ENCODE data around the gene GALNT14.

Gene GALNT14

GRCh38 chr2:31082002-31082401, 56.2 kb downstream of the GALNT14 start:
- no peaks in the 10 kb centered on the region for H3K27me3 ChIP-seq (ENCODE audit: insufficient read depth, low read length, poor library complexity)
- DNase-seq: no peak
- H2BK120ac ChIP-seq (ENCODE audit: low read depth, low read length): no peak overlapping the region
- H4K5ac ChIP-seq (ENCODE audit: low read length): no peak overlapping the region
- no peak overlapping the region for H3K4ac ChIP-seq (ENCODE audit: low read depth, low read length)
- H2BK5ac ChIP-seq (ENCODE audit: low read length): no peak overlapping the region
- no peak overlapping the region for H3K27ac ChIP-seq (ENCODE audit: low read depth, low read length)
- WGBS (ENCODE audit: extremely low coverage, insufficient coverage, low lambda C conversion rate): no CpG with 5 or more reads among the region's 2 CpGs
- H2AK5ac ChIP-seq (ENCODE audit: low read length): no peak overlapping the region
- H3K9ac ChIP-seq (ENCODE audit: low read length): no peak overlapping the region
- no peak overlapping the region for H2BK15ac ChIP-seq (replicated peaks; ENCODE audit: low read depth)
- H4K8ac ChIP-seq (ENCODE audit: low read depth, low read length): no peak overlapping the region
- no peaks in the 10 kb centered on the region for H3K79me2 ChIP-seq (ENCODE audit: control insufficient read depth, insufficient read depth, low read length)
- no peak overlapping the region for H3K56ac ChIP-seq (ENCODE audit: low read length)
- H3K18ac ChIP-seq (ENCODE audit: low read length): no peak overlapping the region
- no peaks in the 10 kb centered on the region for H3K36me3 ChIP-seq (ENCODE audit: control insufficient read depth, insufficient read depth, low read length)
- no peak overlapping the region for H3K23ac ChIP-seq (ENCODE audit: low read length)
- H3K4me3 ChIP-seq (ENCODE audit: low read length): no peak overlapping the region
- no peak overlapping the region for H3K4me2 ChIP-seq (ENCODE audit: low read length)
- H3K79me1 ChIP-seq (ENCODE audit: low read length): no peaks in the 10 kb centered on the region
- H3K4me1 ChIP-seq (ENCODE audit: control insufficient read depth, low read depth, low read length): no peaks in the 10 kb centered on the region

GRCh38 chr2:31081492-31081891, 56.7 kb downstream of the GALNT14 start:
- Histone ChIP-seq H3K4me1 (ENCODE audit: control insufficient read depth, low read depth, low read length) (no peaks in the 10 kb centered on the region), H4K5ac (ENCODE audit: low read length) (no peak overlapping the region), H2BK15ac (replicated peaks; ENCODE audit: low read depth) (no peak overlapping the region), H3K4ac (ENCODE audit: low read depth, low read length) (no peak overlapping the region), H3K36me3 (ENCODE audit: control insufficient read depth, insufficient read depth, low read length) (no peaks in the 10 kb centered on the region), H3K79me2 (ENCODE audit: control insufficient read depth, insufficient read depth, low read length) (no peaks in the 10 kb centered on the region), H3K9ac (ENCODE audit: low read length) (no peak overlapping the region), H3K27ac (ENCODE audit: low read depth, low read length) (no peak overlapping the region), H3K18ac (ENCODE audit: low read length) (no peak overlapping the region), H3K4me2 (ENCODE audit: low read length) (no peak overlapping the region), H3K4me3 (ENCODE audit: low read length) (no peak overlapping the region), H4K8ac (ENCODE audit: low read depth, low read length) (no peak overlapping the region), H3K27me3 (ENCODE audit: insufficient read depth, low read length, poor library complexity) (no peaks in the 10 kb centered on the region), H2BK120ac (ENCODE audit: low read depth, low read length) (no peak overlapping the region), H3K23ac (ENCODE audit: low read length) (no peak overlapping the region), H2AK5ac (ENCODE audit: low read length) (no peak overlapping the region), H3K56ac (ENCODE audit: low read length) (no peak overlapping the region), H3K79me1 (ENCODE audit: low read length) (no peaks in the 10 kb centered on the region), H2BK5ac (ENCODE audit: low read length) (no peak overlapping the region)
- no CpG with 5 or more reads among the region's 2 CpGs for WGBS (ENCODE audit: extremely low coverage, insufficient coverage, low lambda C conversion rate)
- no peak for DNase-seq

- no peak overlapping the region for H4K5ac ChIP-seq (ENCODE audit: low read length)
- no peak overlapping the region for H3K56ac ChIP-seq (ENCODE audit: low read length)
Observed at GRCh38 chr2:31080361-31080760, 57.9 kb downstream of the GALNT14 start.

GRCh38 chr2:31079665-31080064, 58.6 kb downstream of the GALNT14 start:
- Histone ChIP-seq H4K8ac (ENCODE audit: low read depth, low read length) (no peak overlapping the region), H3K9ac (ENCODE audit: low read length) (no peak overlapping the region), H2BK15ac (replicated peaks; ENCODE audit: low read depth) (no peak overlapping the region), H3K56ac (ENCODE audit: low read length) (no peak overlapping the region), H3K4me1 (ENCODE audit: control insufficient read depth, low read depth, low read length) (no peaks in the 10 kb centered on the region), H3K23ac (ENCODE audit: low read length) (no peak overlapping the region), H3K18ac (ENCODE audit: low read length) (no peak overlapping the region), H4K5ac (ENCODE audit: low read length) (no peak overlapping the region), H2BK5ac (ENCODE audit: low read length) (no peak overlapping the region), H2BK120ac (ENCODE audit: low read depth, low read length) (no peak overlapping the region), H3K79me2 (ENCODE audit: control insufficient read depth, insufficient read depth, low read length) (no peaks in the 10 kb centered on the region), H3K4ac (ENCODE audit: low read depth, low read length) (no peak overlapping the region), H3K36me3 (ENCODE audit: control insufficient read depth, insufficient read depth, low read length) (no peaks in the 10 kb centered on the region), H3K79me1 (ENCODE audit: low read length) (no peaks in the 10 kb centered on the region), H2AK5ac (ENCODE audit: low read length) (no peak overlapping the region), H3K27me3 (ENCODE audit: insufficient read depth, low read length, poor library complexity) (no peaks in the 10 kb centered on the region), H3K27ac (ENCODE audit: low read depth, low read length) (no peak overlapping the region), H3K4me3 (ENCODE audit: low read length) (no peak overlapping the region), H3K4me2 (ENCODE audit: low read length) (no peak overlapping the region)
- DNase-seq: peak; percentile 57
- whole genome bisulfite sequencing (ENCODE audit: extremely low coverage, insufficient coverage, low lambda C conversion rate): no CpG with 5 or more reads among the region's 5 CpGs

More at GRCh38 chr2:31080361-31080760, 57.9 kb downstream of the GALNT14 start:
- H3K18ac ChIP-seq (ENCODE audit: low read length): no peak overlapping the region
- H3K27ac ChIP-seq (ENCODE audit: low read depth, low read length): no peak overlapping the region
- no peak overlapping the region for H3K4me3 ChIP-seq (ENCODE audit: low read length)
- no peak for DNase-seq
- H3K79me1 ChIP-seq (ENCODE audit: low read length): no peaks in the 10 kb centered on the region
- H3K4me1 ChIP-seq (ENCODE audit: control insufficient read depth, low read depth, low read length): no peaks in the 10 kb centered on the region
- H2AK5ac ChIP-seq (ENCODE audit: low read length): no peak overlapping the region
- no peaks in the 10 kb centered on the region for H3K27me3 ChIP-seq (ENCODE audit: insufficient read depth, low read length, poor library complexity)
- no peak overlapping the region for H3K4me2 ChIP-seq (ENCODE audit: low read length)
- WGBS (ENCODE audit: extremely low coverage, insufficient coverage, low lambda C conversion rate): no CpG with 5 or more reads among the region's 1 CpG
- no peak overlapping the region for H3K23ac ChIP-seq (ENCODE audit: low read length)
- H4K8ac ChIP-seq (ENCODE audit: low read depth, low read length): no peak overlapping the region
- no peaks in the 10 kb centered on the region for H3K36me3 ChIP-seq (ENCODE audit: control insufficient read depth, insufficient read depth, low read length)
- H2BK5ac ChIP-seq (ENCODE audit: low read length): no peak overlapping the region
- no peak overlapping the region for H3K4ac ChIP-seq (ENCODE audit: low read depth, low read length)
- H2BK15ac ChIP-seq (replicated peaks; ENCODE audit: low read depth): no peak overlapping the region
- no peak overlapping the region for H2BK120ac ChIP-seq (ENCODE audit: low read depth, low read length)
- no peaks in the 10 kb centered on the region for H3K79me2 ChIP-seq (ENCODE audit: control insufficient read depth, insufficient read depth, low read length)
- no peak overlapping the region for H3K9ac ChIP-seq (ENCODE audit: low read length)

GRCh38 chr2:31078579-31079105, 59.6 kb downstream of the GALNT14 start:
- Histone ChIP-seq H3K56ac (ENCODE audit: low read length) (no peak overlapping the region), H3K4me1 (ENCODE audit: control insufficient read depth, low read depth, low read length) (no peaks in the 10 kb centered on the region), H3K27ac (ENCODE audit: low read depth, low read length) (no peak overlapping the region), H2BK5ac (ENCODE audit: low read length) (no peak overlapping the region), H4K5ac (ENCODE audit: low read length) (no peak overlapping the region), H2BK15ac (replicated peaks; ENCODE audit: low read depth) (no peak overlapping the region), H3K36me3 (ENCODE audit: control insufficient read depth, insufficient read depth, low read length) (no peaks in the 10 kb centered on the region), H3K4ac (ENCODE audit: low read depth, low read length) (no peak overlapping the region), H3K4me2 (ENCODE audit: low read length) (no peak overlapping the region), H3K4me3 (ENCODE audit: low read length) (no peak overlapping the region), H3K79me1 (ENCODE audit: low read length) (no peaks in the 10 kb centered on the region), H3K27me3 (ENCODE audit: insufficient read depth, low read length, poor library complexity) (no peaks in the 10 kb centered on the region), H3K9ac (ENCODE audit: low read length) (no peak overlapping the region), H2AK5ac (ENCODE audit: low read length) (no peak overlapping the region), H4K8ac (ENCODE audit: low read depth, low read length) (no peak overlapping the region), H3K79me2 (ENCODE audit: control insufficient read depth, insufficient read depth, low read length) (no peaks in the 10 kb centered on the region), H3K23ac (ENCODE audit: low read length) (no peak overlapping the region), H3K18ac (ENCODE audit: low read length) (no peak overlapping the region), H2BK120ac (ENCODE audit: low read depth, low read length) (no peak overlapping the region)
- DNase-seq: no peak
- no CpG with 5 or more reads among the region's 6 CpGs for WGBS (ENCODE audit: extremely low coverage, insufficient coverage, low lambda C conversion rate)

- Histone ChIP-seq H3K79me2 (ENCODE audit: control insufficient read depth, insufficient read depth, low read length) (no peaks in the 10 kb centered on the region), H3K4me3 (ENCODE audit: low read length) (no peak overlapping the region), H4K8ac (ENCODE audit: low read depth, low read length) (no peak overlapping the region), H3K4me1 (ENCODE audit: control insufficient read depth, low read depth, low read length) (no peaks in the 10 kb centered on the region), H3K56ac (ENCODE audit: low read length) (no peak overlapping the region), H3K79me1 (ENCODE audit: low read length) (no peaks in the 10 kb centered on the region), H4K5ac (ENCODE audit: low read length) (no peak overlapping the region), H3K4me2 (ENCODE audit: low read length) (no peak overlapping the region), H3K27ac (ENCODE audit: low read depth, low read length) (no peak overlapping the region), H3K36me3 (ENCODE audit: control insufficient read depth, insufficient read depth, low read length) (no peaks in the 10 kb centered on the region), H3K9ac (ENCODE audit: low read length) (no peak overlapping the region), H2BK15ac (replicated peaks; ENCODE audit: low read depth) (no peak overlapping the region), H2AK5ac (ENCODE audit: low read length) (no peak overlapping the region), H3K27me3 (ENCODE audit: insufficient read depth, low read length, poor library complexity) (no peaks in the 10 kb centered on the region), H2BK120ac (ENCODE audit: low read depth, low read length) (no peak overlapping the region), H3K4ac (ENCODE audit: low read depth, low read length) (no peak overlapping the region), H3K23ac (ENCODE audit: low read length) (no peak overlapping the region), H2BK5ac (ENCODE audit: low read length) (no peak overlapping the region), H3K18ac (ENCODE audit: low read length) (no peak overlapping the region)
- no CpG with 5 or more reads among the region's 4 CpGs for WGBS (ENCODE audit: extremely low coverage, insufficient coverage, low lambda C conversion rate)
- DNase-seq: no peak
Observed at GRCh38 chr2:31078011-31078410, 60.2 kb downstream of the GALNT14 start.

All from mesendoderm (in vitro differentiated cells).